ENCODE measurements around the gene ALDOA.
"Not testable (repeated sequence)": the region's sequence is repeated elsewhere in the genome, so short reads cannot be mapped to it uniquely, and the experiment has no call there.

Gene ALDOA

GRCh38 chr16:30114411-30114810 lies 48.9 kb downstream of the ALDOA start:
- DNase-seq (ENCODE audit: low read depth in 3 of 3, low spot score in 1 of 3): no peak

GRCh38 chr16:30114833-30115232 lies 49.3 kb downstream of the ALDOA start:
- DNase-seq (ENCODE audit: low read depth in 3 of 3, low spot score in 1 of 3): not testable (repeated sequence)

GRCh38 chr16:30115238-30115637 lies 49.7 kb downstream of the ALDOA start:
- DNase-seq (ENCODE audit: low read depth in 3 of 3, low spot score in 1 of 3): no peak

GRCh38 chr16:30116291-30117207 lies 51.0 kb downstream of the ALDOA start:
- DNase-seq (ENCODE audit: low read depth in 3 of 3, low spot score in 1 of 3): no peak

GRCh38 chr16:30117768-30118167 lies 52.2 kb downstream of the ALDOA start:
- no peak for DNase-seq (ENCODE audit: low read depth in 3 of 3, low spot score in 1 of 3)

- DNase-seq (ENCODE audit: low read depth in 3 of 3, low spot score in 1 of 3): no peak
These were observed 53.9 kb downstream of the ALDOA start for GRCh38 chr16:30119428-30119827.
